Measurements from ENCODE around the gene SLC12A7.
"Not testable (repeated sequence)": the region's sequence is repeated elsewhere in the genome, so short reads cannot be mapped to it uniquely, and the experiment has no call there.

The SLC12A7 gene

GRCh38 chr5:1086137-1086536, 25.7 kb downstream of the SLC12A7 start:
- H3K79me2 ChIP-seq (ENCODE audit: insufficient read depth, low read length) = no peaks in the 10 kb centered on the region
- no peak overlapping the region for H2AFZ ChIP-seq (ENCODE audit: low read length)
- no peaks in the 10 kb centered on the region for H3K27me3 ChIP-seq (ENCODE audit: insufficient read depth, low read length, poor library complexity, severe bottlenecking)
- no peaks in the 10 kb centered on the region for H3F3A ChIP-seq (ENCODE audit: low read depth)
- no peak overlapping the region for H3K4me2 ChIP-seq (ENCODE audit: low read depth, low read length, poor library complexity, severe bottlenecking)
- H3K9me3 ChIP-seq (ENCODE audit: insufficient read depth, low read depth, low read length) = no peaks in the 10 kb centered on the region
- no peak for TF ChIP-seq CTCF (conservative IDR thresholded peaks at IDR 0.05; ENCODE audit: low read length)
- no peaks in the 10 kb centered on the region for H3K36me3 ChIP-seq (ENCODE audit: insufficient read depth, low read length)
- H3K4me1 ChIP-seq (ENCODE audit: insufficient read depth, low read length, poor library complexity, severe bottlenecking) = no peaks in the 10 kb centered on the region
- no peak overlapping the region for H3K4me3 ChIP-seq (ENCODE audit: low read length, poor library complexity, severe bottlenecking)
- H3K9me2 ChIP-seq (replicated peaks; ENCODE audit: low read depth, low read length) = no peaks in the 10 kb centered on the region
- H3K9ac ChIP-seq (ENCODE audit: low read depth, low read length, poor library complexity, severe bottlenecking) = no peak overlapping the region
- no peaks in the 10 kb centered on the region for H4K20me1 ChIP-seq (ENCODE audit: insufficient read depth, low read length, poor library complexity, severe bottlenecking)

GRCh38 chr5:1085391-1085790, 26.5 kb downstream of the SLC12A7 start:
- Histone ChIP-seq H4K20me1 (ENCODE audit: insufficient read depth, low read length, poor library complexity, severe bottlenecking) (no peaks in the 10 kb centered on the region), H3K4me1 (ENCODE audit: insufficient read depth, low read length, poor library complexity, severe bottlenecking) (no peaks in the 10 kb centered on the region), H3K9ac (ENCODE audit: low read depth, low read length, poor library complexity, severe bottlenecking) (no peak overlapping the region), H3K36me3 (ENCODE audit: insufficient read depth, low read length) (no peaks in the 10 kb centered on the region), H3K79me2 (ENCODE audit: insufficient read depth, low read length) (no peaks in the 10 kb centered on the region), H3K27me3 (ENCODE audit: insufficient read depth, low read length, poor library complexity, severe bottlenecking) (no peaks in the 10 kb centered on the region), H3K4me2 (ENCODE audit: low read depth, low read length, poor library complexity, severe bottlenecking) (no peak overlapping the region), H3K9me2 (replicated peaks; ENCODE audit: low read depth, low read length) (no peaks in the 10 kb centered on the region), H3K9me3 (ENCODE audit: insufficient read depth, low read depth, low read length) (no peaks in the 10 kb centered on the region), H3F3A (ENCODE audit: low read depth) (no peaks in the 10 kb centered on the region), H2AFZ (ENCODE audit: low read length) (no peak overlapping the region), H3K4me3 (ENCODE audit: low read length, poor library complexity, severe bottlenecking) (no peak overlapping the region)
- TF ChIP-seq EZH2phosphoT487 (IDR thresholded peaks at IDR 0.05; ENCODE audit: borderline replicate concordance) (no peak), CTCF (conservative IDR thresholded peaks at IDR 0.05; ENCODE audit: low read length) (no peak)

DNA sequence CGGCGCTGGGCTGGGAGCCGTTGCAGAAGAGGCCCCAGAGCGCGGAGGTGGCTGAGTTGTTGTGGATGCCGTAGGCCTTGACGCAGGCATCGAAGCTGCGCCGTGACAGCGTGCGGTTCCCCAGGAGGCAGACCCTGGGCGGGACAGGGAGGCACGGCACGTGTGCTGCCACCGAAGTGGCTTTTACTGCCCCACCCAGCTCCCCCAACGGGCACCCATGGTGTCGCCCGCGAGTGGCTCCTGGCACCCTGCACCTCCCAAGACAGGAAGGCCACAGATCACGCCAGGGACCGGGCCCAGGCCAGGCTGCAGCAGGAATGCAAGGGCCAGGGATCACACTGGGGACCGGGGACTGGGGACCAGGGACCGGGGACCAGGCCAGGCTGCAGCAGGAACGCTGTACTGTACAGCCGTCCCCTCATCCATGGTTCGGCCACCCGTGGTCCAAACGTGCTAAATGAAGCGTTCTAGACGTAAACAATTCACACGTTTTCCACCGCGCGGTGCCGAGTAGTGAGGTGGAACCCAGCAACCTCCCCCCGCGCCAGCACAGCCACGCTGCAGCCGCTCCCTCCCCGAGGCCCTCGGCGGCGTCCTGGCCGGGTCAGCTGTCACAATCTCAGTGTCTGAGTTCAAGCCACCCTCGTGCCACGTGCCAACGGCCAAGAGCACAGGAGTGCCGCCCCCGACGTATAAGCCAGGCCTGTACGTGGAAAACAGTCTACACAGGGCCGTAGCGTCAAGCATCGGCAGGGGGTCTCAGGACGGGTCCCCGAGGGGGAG, 27.8 kb downstream of the SLC12A7 start:
- H4K20me1 ChIP-seq (ENCODE audit: insufficient read depth, low read length, poor library complexity, severe bottlenecking) = no peaks in the 10 kb centered on the region
- no peak overlapping the region for H3K9ac ChIP-seq (ENCODE audit: low read depth, low read length, poor library complexity, severe bottlenecking)
- H3K36me3 ChIP-seq (ENCODE audit: insufficient read depth, low read length) = no peaks in the 10 kb centered on the region
- no peaks in the 10 kb centered on the region for H3K9me3 ChIP-seq (ENCODE audit: insufficient read depth, low read depth, low read length)
- no peaks in the 10 kb centered on the region for H3K9me2 ChIP-seq (replicated peaks; ENCODE audit: low read depth, low read length)
- no peaks in the 10 kb centered on the region for H3K79me2 ChIP-seq (ENCODE audit: insufficient read depth, low read length)
- no peak overlapping the region for H3K4me3 ChIP-seq (ENCODE audit: low read length, poor library complexity, severe bottlenecking)
- H3K4me1 ChIP-seq (ENCODE audit: insufficient read depth, low read length, poor library complexity, severe bottlenecking) = no peaks in the 10 kb centered on the region
- no peak overlapping the region for H2AFZ ChIP-seq (ENCODE audit: low read length)
- H3F3A ChIP-seq (ENCODE audit: low read depth) = no peaks in the 10 kb centered on the region
- no peaks in the 10 kb centered on the region for H3K27me3 ChIP-seq (ENCODE audit: insufficient read depth, low read length, poor library complexity, severe bottlenecking)
- H3K4me2 ChIP-seq (ENCODE audit: low read depth, low read length, poor library complexity, severe bottlenecking) = no peak overlapping the region
- TF ChIP-seq CTCF (conservative IDR thresholded peaks at IDR 0.05; ENCODE audit: low read length) (no peak), EZH2phosphoT487 (IDR thresholded peaks at IDR 0.05; ENCODE audit: borderline replicate concordance) (no peak)

- not testable (repeated sequence) for H3F3A ChIP-seq (ENCODE audit: low read depth); H4K20me1 ChIP-seq (ENCODE audit: insufficient read depth, low read length, poor library complexity, severe bottlenecking); H3K27me3 ChIP-seq (ENCODE audit: insufficient read depth, low read length, poor library complexity, severe bottlenecking); H3K4me1 ChIP-seq (ENCODE audit: insufficient read depth, low read length, poor library complexity, severe bottlenecking); H3K9me3 ChIP-seq (ENCODE audit: insufficient read depth, low read depth, low read length); H2AFZ ChIP-seq (ENCODE audit: low read length); H3K79me2 ChIP-seq (ENCODE audit: insufficient read depth, low read length); H3K9ac ChIP-seq (ENCODE audit: low read depth, low read length, poor library complexity, severe bottlenecking); H3K4me3 ChIP-seq (ENCODE audit: low read length, poor library complexity, severe bottlenecking); H3K36me3 ChIP-seq (ENCODE audit: insufficient read depth, low read length); H3K9me2 ChIP-seq (replicated peaks; ENCODE audit: low read depth, low read length); H3K4me2 ChIP-seq (ENCODE audit: low read depth, low read length, poor library complexity, severe bottlenecking)
These were observed 28.8 kb downstream of the SLC12A7 start for GRCh38 chr5:1083026-1083425.

Data from Loucy (cell line).